GM21390 (cell line): Measurements from ENCODE around the gene MXRA7.
A peak's percentile ranks its signal among the peaks of the same experiment; 100 is the strongest.
"Not testable (repeated sequence)": the region's sequence is repeated elsewhere in the genome, so short reads cannot be mapped to it uniquely, and the experiment has no call there.

Source experiments
- ATAC-seq: cut with Tn5 transposase; IDR thresholded peaks from one replicate; pipeline ENCODE4 v1.9.1; 2021; ENCODE audit not compliant: unreplicated experiment

MXRA7 gene

DNA sequence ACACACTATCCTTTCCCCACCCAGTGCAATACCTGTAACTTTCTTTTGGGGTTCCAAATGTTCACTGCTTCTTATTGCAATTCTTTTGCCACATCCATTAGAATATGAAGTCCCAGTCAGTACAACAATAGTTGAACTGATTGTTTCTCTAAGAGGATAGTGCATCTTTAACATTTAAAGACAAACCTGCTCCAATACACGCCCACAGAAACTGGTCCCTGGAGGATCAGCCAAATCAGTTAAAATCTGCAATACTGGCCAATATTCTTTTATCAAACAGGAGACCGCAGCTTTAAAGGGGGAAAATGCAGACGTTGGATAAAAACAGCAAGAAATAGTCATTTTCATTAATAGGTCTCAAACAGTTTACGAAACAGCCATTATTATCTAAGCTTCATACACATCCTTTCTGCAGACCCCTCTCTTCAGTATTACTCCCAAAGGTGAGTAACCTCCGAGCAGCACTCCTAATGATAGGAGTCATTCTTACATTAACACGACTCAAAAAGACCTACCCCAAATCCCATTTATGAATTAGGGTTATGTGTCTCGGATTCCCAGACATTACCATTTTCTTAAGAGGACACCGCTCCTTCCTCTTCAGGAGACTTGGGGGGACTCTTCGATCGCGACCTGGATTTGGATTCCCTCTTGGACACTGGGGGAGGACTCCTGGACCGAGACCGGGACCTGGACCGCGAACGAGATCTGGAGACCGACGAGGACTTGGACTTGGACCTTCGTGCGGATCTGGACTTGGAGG lies 25.0 kb upstream of the MXRA7 start:
- ATAC-seq: no peak

DNA sequence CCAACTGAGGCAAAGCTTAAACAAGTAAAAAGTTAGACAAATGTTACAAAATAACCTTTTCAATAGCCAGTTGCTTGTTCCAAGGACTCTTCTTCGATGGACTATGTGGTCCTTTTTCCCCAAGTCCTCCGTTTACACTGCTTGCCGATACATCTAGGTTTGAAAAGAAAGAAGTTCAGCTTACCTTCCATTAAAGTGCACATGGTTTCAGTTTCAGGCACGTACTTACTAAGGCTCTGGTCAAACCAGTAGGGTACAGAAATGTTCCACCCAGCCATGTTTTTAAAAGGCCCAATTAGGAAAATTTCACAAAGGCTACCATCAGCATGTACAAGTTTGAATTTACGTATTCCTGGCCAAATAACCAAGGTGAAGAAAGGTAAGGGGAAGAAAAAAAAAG lies 24.2 kb upstream of the MXRA7 start:
- ATAC-seq: no peak

DNA sequence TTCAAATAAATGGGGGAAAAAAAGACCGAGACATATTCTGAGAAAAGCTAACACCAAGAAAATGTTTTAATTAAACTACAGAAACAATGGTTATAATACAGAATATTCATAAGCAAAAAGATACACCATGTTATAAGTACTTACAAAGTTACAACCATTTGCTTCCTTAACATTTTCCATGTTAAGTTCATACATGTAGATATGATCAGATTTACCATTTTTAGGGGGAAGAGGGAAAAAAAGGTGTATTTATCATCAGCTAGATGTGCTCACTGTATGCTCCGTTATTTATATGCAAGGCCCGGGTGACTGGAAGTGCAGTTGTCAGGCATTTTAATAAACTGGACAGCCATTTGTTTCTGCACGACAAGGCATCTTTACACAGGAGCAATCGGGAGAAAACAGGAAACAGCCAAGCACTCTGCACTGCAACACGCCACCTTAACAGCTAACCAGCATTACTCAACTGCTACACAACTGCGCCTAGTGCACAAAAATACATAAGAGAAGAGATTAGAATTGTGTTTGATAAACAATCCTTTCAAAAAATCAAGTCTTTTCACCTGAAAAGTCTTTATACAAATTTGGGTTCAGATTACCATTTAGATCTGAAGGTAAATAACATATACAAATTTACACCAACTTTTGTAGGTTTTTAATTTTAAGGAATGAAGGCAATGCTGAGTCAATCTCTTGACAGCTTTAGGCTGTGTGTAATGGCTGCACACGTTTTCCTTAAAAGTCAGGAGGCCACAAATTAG lies 23.5 kb upstream of the MXRA7 start:
- no peak for ATAC-seq

DNA sequence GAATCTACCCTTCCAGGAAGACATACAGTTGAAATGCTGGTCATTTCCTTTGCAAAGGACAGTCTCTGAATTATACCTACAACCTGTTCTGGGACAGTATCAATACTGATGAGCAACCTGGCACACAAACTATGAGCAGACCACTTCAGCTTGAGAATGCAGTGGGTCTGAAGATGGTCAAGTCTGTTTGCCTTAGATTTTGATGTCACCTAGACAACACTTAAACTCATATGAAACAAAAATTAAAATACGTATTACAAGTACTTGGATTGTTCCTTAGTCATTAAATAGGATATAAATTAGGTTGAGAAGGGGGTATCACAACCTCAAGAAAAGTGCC lies 22.8 kb upstream of the MXRA7 start:
- ATAC-seq: no peak

DNA sequence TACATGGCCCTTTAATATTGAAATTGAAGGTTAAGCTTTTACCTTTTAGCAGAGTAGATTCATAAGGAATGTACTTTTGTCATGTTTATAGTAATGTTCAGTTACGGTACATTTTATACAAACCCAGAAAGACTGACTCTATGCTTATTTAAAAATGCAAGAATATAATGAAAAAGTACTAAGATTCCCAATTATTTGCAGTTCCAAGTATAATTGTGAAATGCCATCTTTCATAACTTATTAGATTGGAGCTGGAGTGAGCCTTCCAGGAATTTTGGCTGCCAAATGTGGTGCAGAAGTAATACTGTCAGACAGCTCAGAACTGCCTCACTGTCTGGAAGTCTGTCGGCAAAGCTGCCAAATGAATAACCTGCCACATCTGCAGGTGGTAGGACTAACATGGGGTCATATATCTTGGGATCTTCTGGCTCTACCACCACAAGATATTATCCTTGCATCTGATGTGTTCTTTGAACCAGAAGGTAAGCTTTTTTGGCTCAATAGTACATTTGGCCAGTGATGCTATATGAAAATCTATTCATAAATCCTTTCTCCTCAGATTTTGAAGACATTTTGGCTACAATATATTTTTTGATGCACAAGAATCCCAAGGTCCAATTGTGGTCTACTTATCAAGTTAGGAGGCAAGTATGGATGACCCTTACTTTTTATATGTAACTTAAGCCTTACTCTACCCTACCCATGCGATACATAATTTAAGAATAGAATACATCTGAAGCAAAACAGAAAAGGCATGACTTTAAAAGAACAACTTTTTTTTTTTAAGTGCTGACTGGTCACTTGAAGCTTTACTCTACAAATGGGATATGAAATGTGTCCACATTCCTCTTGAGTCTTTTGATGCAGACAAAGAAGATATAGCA lies 22.2 kb upstream of the MXRA7 start:
- ATAC-seq: no peak

DNA sequence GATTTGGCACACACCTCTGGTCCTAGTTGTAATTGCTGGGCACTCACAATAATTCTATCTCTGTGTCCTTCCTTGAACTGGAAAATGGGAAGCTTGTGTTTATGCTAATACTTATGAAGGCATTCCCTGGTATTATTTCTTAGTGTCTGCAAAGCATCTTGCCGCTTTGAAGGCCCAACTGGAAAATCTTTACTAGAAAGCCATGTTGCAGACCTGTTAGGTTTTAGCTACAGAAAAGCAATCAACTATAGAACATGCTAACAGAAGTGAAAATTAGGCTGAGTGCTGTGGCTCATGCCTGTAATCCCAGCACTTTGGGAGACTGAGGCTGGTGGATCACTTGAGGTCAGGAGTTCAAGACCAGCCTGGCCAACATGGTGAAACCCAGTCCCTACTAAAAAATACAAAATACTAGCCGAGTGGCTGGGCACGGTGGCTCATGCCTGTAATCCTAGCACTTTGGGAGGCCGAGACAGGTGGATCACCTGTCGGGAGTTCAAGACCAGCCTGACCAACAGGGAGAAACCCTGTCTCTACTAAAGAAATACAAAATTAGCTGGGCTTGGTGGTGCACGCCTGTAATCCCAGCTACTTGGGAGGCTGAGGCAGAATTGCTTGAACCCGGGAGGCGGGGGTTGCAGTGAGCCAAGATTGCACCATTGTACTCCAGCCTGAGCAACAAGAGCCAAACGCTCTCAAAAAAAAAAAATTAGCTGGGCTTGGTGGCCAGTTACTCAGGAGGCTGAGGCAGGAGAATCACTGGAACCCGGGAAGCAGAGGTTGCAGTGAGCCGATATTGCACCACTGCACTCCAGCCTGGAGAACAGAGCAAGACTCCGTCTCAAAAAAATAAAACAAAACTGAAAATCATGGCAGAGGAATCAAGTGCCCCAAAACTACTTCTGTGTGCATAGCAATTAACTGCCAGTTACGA lies 21.3 kb upstream of the MXRA7 start:
- ATAC-seq: not testable (repeated sequence)

DNA sequence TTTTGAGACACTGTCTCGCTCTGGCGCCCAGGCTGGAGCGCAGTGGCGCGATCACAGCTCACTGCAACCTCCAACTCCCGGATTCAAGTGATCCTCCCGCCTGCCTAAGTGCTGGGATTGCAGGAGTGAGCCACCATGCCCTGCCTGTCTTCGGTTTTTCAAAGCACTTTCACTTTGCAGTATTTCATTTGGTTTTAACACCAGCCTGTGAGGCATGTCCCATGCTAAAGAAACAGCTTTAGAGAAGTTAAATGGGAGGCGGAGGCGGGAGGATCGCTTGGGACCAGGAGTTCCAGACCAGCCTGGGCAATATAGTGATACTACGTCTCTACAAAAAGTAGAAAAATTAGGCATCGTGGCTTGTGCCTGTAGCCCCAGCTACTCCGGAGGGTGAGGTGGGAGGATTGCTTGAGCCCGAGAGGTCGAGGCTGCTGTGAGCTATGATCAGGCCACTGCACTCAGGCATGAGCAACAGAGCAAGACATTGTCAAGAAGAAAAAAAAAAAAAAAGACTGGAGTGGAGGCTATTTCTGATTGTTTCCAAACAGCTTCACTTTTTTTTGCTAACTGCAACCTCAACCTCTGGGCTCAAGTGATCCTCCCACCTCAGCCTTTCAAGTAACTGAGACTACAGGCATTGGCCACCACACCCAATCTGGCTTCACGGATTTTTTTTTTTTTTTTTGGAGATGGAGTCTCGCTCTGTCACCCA lies 17.1 kb upstream of the MXRA7 start:
- ATAC-seq: no peak

DNA sequence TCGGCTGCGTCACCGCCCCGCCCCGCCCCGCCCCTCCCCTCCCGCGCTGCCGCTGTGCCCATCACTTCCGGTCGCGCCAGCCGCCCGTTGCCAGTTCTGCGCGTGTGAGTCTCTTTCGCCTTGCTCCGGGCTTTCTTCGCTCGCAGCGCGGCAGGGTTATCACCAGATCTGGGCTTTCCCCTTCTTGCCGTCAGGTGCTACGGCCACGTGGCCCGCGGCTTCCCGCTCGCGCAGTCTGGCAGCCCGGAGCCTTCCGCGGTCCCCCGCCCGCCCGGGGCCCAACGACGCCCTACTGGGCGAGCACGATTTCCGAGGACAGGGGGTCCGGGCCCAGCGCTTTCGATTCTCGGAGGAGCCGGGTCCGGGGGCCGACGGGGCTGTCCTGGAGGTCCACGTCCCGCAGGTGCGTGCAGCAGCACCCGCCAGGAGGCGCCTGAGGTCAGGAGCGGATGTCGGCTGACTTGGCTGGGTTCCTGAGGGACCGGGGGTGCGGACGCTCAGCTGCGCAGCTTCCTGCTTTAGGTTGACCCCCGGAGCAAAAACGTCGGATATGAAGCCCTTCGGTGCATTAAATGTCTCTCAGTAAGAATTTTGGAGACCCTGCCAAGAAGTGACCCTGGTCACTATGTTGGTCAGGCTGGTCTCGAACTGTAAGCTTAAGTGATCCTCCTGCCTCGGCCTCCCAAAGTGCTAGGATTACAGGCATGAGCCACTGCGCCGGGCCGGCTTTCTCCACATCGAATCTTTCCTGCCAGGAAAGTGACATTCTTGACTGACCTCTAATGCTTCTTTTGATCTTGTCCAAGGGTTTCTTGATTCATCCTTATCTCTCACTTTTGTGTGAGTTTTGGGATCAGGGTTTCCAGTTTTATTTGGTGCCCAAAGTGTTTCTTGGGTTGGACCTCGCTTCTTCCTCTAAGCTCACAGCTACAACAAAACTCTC lies 16.3 kb upstream of the MXRA7 start, which contains the start of gene METTL23:
Gene METTL23, plus strand, starts transcription at position 64 of the 943 bp plus-strand sequence. CDS start 2,872 bp downstream, outside the sequence.
- peak; percentile 37 for ATAC-seq

DNA sequence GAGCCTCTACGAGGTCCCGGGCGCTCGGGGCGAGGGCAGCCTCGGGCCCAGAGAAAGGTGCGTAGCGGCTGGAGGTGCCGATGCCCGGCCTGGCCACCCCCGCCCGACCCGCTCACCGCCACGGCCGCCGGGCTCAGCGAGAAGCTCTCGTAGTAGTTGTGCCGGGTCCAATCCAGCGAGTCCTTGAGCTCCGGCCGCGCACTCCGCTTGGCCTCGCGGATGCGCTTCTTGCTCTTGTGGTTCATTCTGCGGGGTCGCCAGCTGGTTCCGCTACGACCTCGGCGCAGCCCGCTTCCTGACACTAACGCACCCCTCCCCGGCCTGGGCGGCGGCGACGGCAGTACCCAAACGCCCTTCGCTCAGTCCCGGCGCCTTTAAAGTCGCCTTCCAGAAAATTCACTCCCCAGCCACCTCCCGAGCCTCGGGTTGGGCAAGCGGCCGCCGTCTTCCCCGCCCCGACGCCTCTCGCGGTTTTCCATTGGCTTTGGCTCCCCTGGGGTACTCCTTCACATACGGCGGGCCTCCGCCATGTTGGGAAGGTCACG lies 15.5 kb upstream of the MXRA7 start, which contains the start of gene JMJD6:
Gene JMJD6, minus strand, starts transcription at position 376 of the 545 bp plus-strand sequence. Its CDS starts 131 bp downstream, at position 245.
- ATAC-seq: peak; percentile 60

DNA sequence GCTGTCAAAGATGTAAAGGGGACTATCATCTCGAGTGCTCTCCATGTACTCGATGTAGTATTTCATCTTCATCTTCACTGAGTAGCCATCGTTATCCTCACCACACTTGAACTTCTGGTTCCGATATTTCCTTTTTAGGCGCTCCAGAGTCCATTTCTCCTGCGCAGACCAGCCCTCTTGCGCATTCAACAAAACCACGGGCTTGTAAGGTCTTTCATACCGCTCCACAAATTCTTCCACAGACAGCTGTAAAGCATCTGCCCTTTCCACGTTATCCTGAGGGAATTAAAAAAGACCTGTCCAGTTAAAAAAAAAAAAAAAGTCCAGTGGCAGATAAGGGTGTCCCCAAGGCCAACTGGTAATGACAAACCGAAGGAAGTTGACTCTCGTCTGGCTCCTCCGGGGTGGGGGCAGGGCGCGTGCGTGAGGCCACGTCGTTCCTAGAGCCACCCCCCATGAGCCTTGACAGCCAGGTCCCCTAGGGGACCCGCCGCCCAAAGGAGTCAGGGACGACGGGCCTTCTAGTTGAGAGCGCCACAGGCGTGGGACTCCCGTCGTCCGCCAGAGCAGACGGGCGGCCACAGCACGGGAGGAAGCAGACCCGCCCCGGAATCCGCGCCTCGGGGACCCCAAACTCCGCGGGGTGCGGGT lies 14.9 kb upstream of the MXRA7 start:
- ATAC-seq: peak; percentile 29

DNA sequence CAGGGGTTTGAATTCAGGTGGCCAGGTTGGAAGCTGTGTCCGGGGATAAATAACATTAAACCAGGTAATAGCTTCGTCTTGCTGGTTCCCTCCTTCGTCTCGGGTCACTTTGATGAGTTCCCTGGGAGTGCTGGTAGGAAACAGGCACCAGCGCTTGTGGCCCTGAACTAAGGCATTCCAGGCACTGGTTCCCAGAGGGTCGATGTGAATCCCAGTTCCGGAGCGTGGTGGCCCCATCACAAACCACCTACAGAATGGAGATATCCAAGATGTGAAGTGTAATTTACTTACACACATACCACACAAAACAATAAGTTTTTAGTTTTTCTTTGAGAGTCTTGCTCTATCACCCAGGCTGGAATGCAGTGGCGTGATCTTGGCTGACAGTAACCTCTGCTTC lies 13.0 kb upstream of the MXRA7 start:
- ATAC-seq: no peak

DNA sequence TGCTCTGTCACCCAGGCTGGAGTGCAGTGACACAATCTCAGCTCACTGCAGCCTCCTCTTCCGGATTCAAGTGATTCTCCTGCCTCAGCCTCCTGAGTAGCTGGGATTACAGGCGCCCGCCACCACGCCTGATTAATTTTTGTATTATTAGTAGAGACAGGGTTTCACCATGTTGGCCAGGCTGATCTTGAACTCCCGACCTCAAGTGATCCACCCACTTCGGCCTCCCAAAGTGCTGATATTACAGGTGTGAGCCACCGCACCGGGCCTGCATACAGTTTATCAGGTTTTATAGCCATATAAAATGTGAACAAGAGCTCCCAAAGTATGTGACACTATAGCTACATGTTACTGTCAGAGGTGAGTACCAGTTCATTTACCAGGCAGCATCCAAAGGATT lies 12.2 kb upstream of the MXRA7 start:
- not testable (repeated sequence) for ATAC-seq

DNA sequence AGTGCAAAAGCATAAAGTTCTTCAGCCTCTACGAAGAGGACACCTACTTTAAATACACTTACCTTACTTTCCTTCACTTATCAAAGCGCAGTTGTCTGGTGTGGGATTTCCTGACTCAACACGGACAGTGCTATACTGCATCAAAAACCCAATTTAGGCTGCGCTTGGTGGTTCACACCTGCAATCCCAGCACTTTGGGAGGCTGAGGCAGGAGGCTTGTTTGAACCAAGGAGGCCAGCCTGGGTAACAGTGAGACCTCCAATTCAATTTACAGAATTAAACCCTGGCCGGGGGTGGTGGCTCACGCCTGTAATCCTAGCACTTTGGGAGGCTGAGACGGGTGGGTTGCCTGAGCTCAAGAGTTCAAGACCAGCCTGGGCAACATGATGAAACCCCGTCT lies 11.5 kb upstream of the MXRA7 start:
- ATAC-seq: no peak

DNA sequence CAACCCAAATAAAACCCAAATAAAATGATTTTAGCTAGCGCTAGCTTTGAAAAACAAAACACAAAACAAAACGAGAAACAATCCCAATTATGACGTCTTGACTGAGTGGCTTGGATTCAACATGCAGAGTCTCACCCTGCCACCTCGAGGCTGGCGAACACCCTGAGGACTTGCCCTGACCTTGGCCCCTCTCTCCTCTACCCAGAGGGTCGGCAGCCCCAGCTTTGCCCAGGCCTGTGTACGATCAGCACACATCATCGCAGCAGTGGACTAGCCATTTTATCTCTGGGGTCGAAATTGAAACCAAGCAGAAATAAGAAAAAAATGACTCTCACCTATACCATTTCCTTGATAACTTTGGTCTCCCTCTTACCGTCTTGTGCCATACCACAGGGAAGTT lies 10.7 kb upstream of the MXRA7 start:
- no peak for ATAC-seq

DNA sequence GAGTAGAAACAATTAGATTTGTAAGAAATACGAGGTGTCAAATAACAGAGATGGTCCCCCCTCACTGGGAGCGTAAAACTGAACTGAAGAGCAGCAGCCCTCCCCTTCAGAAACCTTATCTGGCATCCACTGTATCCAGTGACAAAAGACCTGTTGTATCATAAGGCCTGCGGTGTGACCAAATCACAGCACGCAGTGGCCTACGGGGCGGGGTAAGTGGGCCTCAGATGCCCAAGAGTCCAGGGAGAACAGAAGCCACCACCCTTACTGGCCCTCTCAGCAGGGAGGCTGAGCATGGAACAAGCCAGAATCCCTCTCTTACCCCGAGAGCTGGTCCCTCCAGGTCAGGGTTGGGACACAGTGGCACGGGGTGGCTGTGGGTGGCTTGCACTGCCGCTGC lies 10.2 kb upstream of the MXRA7 start:
- ATAC-seq: no peak

DNA sequence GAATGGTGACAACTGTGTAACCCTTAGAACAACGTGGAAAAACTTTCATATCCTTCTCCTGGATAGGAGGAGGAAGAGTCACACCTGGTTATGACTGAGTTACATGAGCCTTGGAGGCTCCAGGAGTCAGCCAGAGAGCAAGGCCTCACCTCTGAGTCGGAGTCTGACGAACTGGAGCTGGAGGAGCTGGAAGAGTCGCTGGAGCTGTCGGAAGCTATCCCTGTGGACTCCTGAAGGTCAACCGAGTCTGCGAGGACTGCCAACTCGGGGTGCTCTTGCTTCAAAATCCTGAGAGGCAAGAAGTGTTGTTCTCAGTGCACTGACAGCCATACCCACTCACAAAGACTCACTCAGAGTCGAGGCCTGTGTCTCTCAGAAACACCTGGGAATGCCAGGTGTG lies 9.4 kb upstream of the MXRA7 start:
- no peak for ATAC-seq

DNA sequence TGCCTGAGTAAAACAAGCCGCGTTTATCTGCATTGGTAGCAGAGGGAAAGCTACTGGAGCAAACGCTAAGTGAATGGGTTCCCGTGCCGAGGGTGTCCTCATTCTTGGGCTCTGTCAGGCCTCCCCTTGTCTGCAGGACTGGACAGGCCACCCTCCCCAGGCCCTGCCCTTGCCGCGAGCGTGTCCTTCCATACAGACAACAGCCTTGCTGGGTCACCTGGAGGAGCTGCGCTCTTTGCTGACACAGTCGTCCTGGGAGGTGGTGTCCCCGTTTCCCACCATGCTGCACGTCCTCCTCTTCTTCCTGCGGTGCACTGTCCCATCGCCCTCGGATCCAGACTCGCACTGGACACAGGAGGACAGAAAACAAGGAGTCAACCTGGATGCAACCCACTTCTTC lies 7.8 kb upstream of the MXRA7 start:
- ATAC-seq: no peak

DNA sequence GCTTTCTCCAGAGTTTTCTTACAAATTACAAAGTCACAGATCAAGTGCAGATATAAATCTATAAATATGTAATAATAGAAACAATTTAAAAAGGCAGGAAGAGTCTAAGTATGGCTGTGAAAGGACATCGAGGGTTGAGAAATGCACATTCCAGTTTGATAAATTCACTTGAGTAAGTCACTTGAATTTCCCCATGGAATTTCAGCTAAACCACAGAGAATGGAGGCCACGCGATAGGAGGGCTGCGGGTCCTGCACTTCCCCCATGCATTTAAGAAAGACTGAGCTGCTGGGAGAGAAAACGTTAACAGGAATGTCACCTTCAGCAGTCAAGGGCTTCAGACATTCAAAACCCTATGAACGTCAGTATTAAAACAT lies 6.1 kb upstream of the MXRA7 start:
- ATAC-seq: no peak
